Measurements from ENCODE around the gene SLCO2A1. TPM values are rescaled to one million over a fixed set of nuclear protein-coding genes. Genes with fewer than 3 reads are reported as not detected.

SLCO2A1 gene
- total and polyA plus RNA-seq, 2 of the 4 experiments (the other 2 are of a cell fraction) = under 0.01 to 1.5 TPM

DNA sequence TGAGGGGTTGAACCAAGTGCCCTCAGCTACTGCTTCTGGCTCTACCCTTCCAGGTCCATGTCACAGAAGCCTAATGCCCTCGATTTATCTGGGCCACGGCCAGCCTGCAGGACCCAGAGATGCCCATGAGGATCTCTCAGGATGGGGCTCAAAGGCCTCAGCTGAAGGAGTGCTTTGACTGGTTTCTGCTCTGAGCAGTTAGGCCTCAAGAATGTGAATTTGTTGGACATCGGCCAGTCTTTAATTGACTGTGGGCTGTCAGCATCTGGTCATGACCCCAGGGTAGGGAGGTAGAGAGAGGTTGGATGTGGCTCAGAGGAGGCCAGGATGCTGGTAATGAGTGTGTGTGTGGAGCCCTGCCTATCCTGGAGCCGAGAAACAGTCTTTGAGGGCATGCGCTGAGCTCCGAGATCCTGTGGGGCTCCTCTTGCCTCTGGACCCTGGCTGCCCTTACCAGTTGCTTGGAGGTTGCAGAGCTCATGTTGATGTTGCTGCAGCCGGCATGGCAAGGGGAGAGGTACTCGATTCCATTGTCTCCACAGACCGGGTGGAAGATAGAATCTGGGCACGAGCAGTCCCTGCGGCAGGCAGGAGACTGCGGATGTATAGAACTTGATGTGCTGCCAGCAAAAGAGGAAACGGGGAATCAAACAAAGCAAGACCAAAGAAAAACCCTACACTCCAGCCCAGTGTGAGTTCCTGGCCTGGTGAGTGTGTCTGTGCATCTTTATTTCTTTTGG, 84.9 kb downstream of the SLCO2A1 start (continued):
- TF ChIP-seq, protein P1, sequence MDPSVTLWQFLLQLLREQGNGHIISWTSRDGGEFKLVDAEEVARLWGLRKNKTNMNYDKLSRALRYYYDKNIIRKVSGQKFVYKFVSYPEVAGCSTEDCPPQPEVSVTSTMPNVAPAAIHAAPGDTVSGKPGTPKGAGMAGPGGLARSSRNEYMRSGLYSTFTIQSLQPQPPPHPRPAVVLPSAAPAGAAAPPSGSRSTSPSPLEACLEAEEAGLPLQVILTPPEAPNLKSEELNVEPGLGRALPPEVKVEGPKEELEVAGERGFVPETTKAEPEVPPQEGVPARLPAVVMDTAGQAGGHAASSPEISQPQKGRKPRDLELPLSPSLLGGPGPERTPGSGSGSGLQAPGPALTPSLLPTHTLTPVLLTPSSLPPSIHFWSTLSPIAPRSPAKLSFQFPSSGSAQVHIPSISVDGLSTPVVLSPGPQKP (IDR thresholded peaks at IDR 0.05; ENCODE audit: borderline replicate concordance, low read depth, low read length) = no peak
- TF ChIP-seq RAD21 (IDR thresholded peaks at IDR 0.05; ENCODE audit: low read length) (no peak), MAZ (IDR thresholded peaks at IDR 0.05; ENCODE audit: borderline replicate concordance, low read depth, low read length) (no peak), CEBPB (IDR thresholded peaks at IDR 0.05; ENCODE audit: low read depth, low read length) (no peak), MXI1 (IDR thresholded peaks at IDR 0.05; ENCODE audit: borderline replicate concordance, low read depth, low read length) (no peak), CHD1 (IDR thresholded peaks at IDR 0.05; ENCODE audit: low read depth, low read length) (no peak)
